ENCODE data around the gene PSG6.
"Not testable (repeated sequence)": the region's sequence is repeated elsewhere in the genome, so short reads cannot be mapped to it uniquely, and the experiment has no call there.

PSG6 gene

GRCh38 chr19:42852821-42853220 lies 64.9 kb downstream of the PSG6 start:
- H3K9ac ChIP-seq (ENCODE audit: insufficient read length, low read depth); H3K27me3 ChIP-seq (ENCODE audit: insufficient read depth, insufficient read length); DNase-seq (ENCODE audit: low read depth, low spot score); H3K4me1 ChIP-seq (ENCODE audit: insufficient read depth, insufficient read length); H3K4me3 ChIP-seq (ENCODE audit: insufficient read length, low read depth); H3K9me3 ChIP-seq (ENCODE audit: insufficient read depth, low read length); H3K36me3 ChIP-seq (ENCODE audit: insufficient read depth, insufficient read length, low read length): not testable (repeated sequence)

Data from NT2/D1 (cell line).